GM18951 (cell line): ENCODE measurements around the gene NAA15.
A peak's percentile ranks its signal among the peaks of the same experiment; 100 is the strongest.
"Not testable (repeated sequence)": the region's sequence is repeated elsewhere in the genome, so short reads cannot be mapped to it uniquely, and the experiment has no call there.

Experiments used
- POLR2A ChIP-seq: IDR thresholded peaks from 4 replicates; pipeline ENCODE4 v1.6.1; 2011; ENCODE audit warnings: mild to moderate bottlenecking; ENCODE audit not compliant: insufficient read length, insufficient read depth; ENCODE audit errors: extremely low read depth
- in situ Hi-C: fragments of 300-500 bp; cut with MboI; formaldehyde crosslinking; loops from one replicate; pipeline ENCODE4 v1.12.0; 2022; ENCODE audit warnings: low sequenced_read_pairs, mixed read lengths, inconsistent platforms; ENCODE audit not compliant: unreplicated experiment

Gene NAA15

GRCh38 chr4:139453371-139454110 is 152.2 kb downstream of the NAA15 start:
- in situ Hi-C loops: no loop called here
- TF ChIP-seq POLR2A: peak; percentile 93

GRCh38 chr4:139454111-139455045 is 153.1 kb downstream of the NAA15 start, which contains the start of gene RAB33B:
RAB33B (plus strand) TSS chr4:139454121; CDS start chr4:139454196, 75 bp downstream.
- in situ Hi-C loops: no loop called here
- TF ChIP-seq POLR2A: no peak

- TF ChIP-seq POLR2A: no peak
- in situ Hi-C loops: no loop called here
These were observed 153.8 kb downstream of the NAA15 start for GRCh38 chr4:139455126-139455538.

- in situ Hi-C loops: no loop called here
- TF ChIP-seq POLR2A: no peak
These were observed 156.0 kb downstream of the NAA15 start for GRCh38 chr4:139457318-139457717.

- in situ Hi-C loops: no loop called here
- no peak for TF ChIP-seq POLR2A
These were observed 157.2 kb downstream of the NAA15 start for GRCh38 chr4:139458543-139458942.

GRCh38 chr4:139458999-139459398 is 157.7 kb downstream of the NAA15 start:
- in situ Hi-C loops: no loop called here

GRCh38 chr4:139460565-139460964 is 159.3 kb downstream of the NAA15 start:
- in situ Hi-C loops: no loop called here
- no peak for TF ChIP-seq POLR2A

More at GRCh38 chr4:139458999-139459398, 157.7 kb downstream of the NAA15 start:
- TF ChIP-seq POLR2A: no peak

- in situ Hi-C loops: no loop called here
- no peak for TF ChIP-seq POLR2A
These were observed 159.8 kb downstream of the NAA15 start for GRCh38 chr4:139461022-139461628.

GRCh38 chr4:139464512-139464911 is 163.2 kb downstream of the NAA15 start:
- in situ Hi-C loops: not testable (repeated sequence)

GRCh38 chr4:139465922-139466321 is 164.6 kb downstream of the NAA15 start:
- no peak for TF ChIP-seq POLR2A
- in situ Hi-C loops: no loop called here

GRCh38 chr4:139468756-139469155 is 167.5 kb downstream of the NAA15 start:
- in situ Hi-C loops: not testable (repeated sequence)

GRCh38 chr4:139469216-139469615 is 167.9 kb downstream of the NAA15 start:
- TF ChIP-seq POLR2A: no peak
- in situ Hi-C loops: no loop called here
